RWPE2 (cell line): Measurements from ENCODE around the gene RGS17.
"Not testable (repeated sequence)": the region's sequence is repeated elsewhere in the genome, so short reads cannot be mapped to it uniquely, and the experiment has no call there.

ENCODE experiments used
- ATAC-seq: fragments of 200-7000 bp; cut with Tn5 transposase; 3 replicates; pipeline ENCODE4 v1.9.1; 2021; ENCODE audit warnings: low read depth
- DNase-seq: peaks from one replicate; pipeline ENCODE4 v3.0.0-alpha.2; 2020; ENCODE audit warnings: low spot score
- H3K27ac ChIP-seq: fragments of 450-650 bp; 2 replicates; pipeline ENCODE4 v1.5.1; 2017; ENCODE audit warnings: mild to moderate bottlenecking; ENCODE audit not compliant: poor library complexity, severe bottlenecking
- H3K27me3 ChIP-seq: fragments of 250-450 bp; sonication (Bioruptor Pico); 2 replicates; pipeline ENCODE4 v1.5.1; 2021; ENCODE audit warnings: mild to moderate bottlenecking, moderate library complexity; ENCODE audit not compliant: insufficient read depth, poor library complexity, severe bottlenecking
- H3K36me3 ChIP-seq: fragments of 250-450 bp; sonication (Bioruptor Pico); 2 replicates; pipeline ENCODE4 v1.5.1; 2020; ENCODE audit warnings: low read depth, mild to moderate bottlenecking, moderate library complexity
- H3K4me1 ChIP-seq: fragments of 250-450 bp; sonication (Bioruptor Pico); 2 replicates; pipeline ENCODE4 v1.5.1; 2021; ENCODE audit warnings: mild to moderate bottlenecking, moderate library complexity; ENCODE audit not compliant: insufficient read depth, poor library complexity, severe bottlenecking
- H3K4me3 ChIP-seq: fragments of 250-450 bp; sonication (Bioruptor Pico); 2 replicates; pipeline ENCODE4 v1.5.1; 2021; ENCODE audit warnings: mild to moderate bottlenecking, moderate library complexity; ENCODE audit not compliant: severe bottlenecking
- H3K9me3 ChIP-seq: fragments of 250-450 bp; sonication (Bioruptor Pico); 2 replicates; pipeline ENCODE4 v1.5.1; 2021; ENCODE audit warnings: mild to moderate bottlenecking, moderate library complexity; ENCODE audit not compliant: severe bottlenecking
- CTCF ChIP-seq: fragments of 450-650 bp; IDR thresholded peaks from one replicate; pipeline ENCODE4 v1.5.1; 2017; ENCODE audit warnings: mild to moderate bottlenecking, moderate library complexity; ENCODE audit not compliant: poor library complexity, severe bottlenecking

The RGS17 gene

GRCh38 chr6:153117986-153118879 lies 12.8 kb downstream of the RGS17 start:
- TF ChIP-seq CTCF = no peak
- Histone ChIP-seq H3K36me3 (no peaks in the 10 kb centered on the region), H3K27ac (peak overlapping the region; percentile 73), H3K9me3 (no peaks in the 10 kb centered on the region), H3K4me1 (peaks cover 31% of the 10 kb centered on the region), H3K27me3 (no peaks in the 10 kb centered on the region), H3K4me3 (no peak overlapping the region)
- ATAC-seq (peak; percentile 96), DNase-seq (no peak)

GRCh38 chr6:153111082-153111481 lies 20.0 kb downstream of the RGS17 start:
- H3K27ac ChIP-seq, DNase-seq, H3K36me3 ChIP-seq, H3K4me1 ChIP-seq, H3K27me3 ChIP-seq, H3K9me3 ChIP-seq, ATAC-seq, H3K4me3 ChIP-seq: not testable (repeated sequence)

GRCh38 chr6:153110612-153111011 lies 20.5 kb downstream of the RGS17 start:
- not testable (repeated sequence) for H3K27ac ChIP-seq, H3K27me3 ChIP-seq, ATAC-seq, H3K9me3 ChIP-seq, H3K36me3 ChIP-seq, H3K4me1 ChIP-seq, H3K4me3 ChIP-seq, DNase-seq

- Histone ChIP-seq H3K36me3 (no peaks in the 10 kb centered on the region), H3K9me3 (no peaks in the 10 kb centered on the region), H3K27ac (no peak overlapping the region), H3K27me3 (no peaks in the 10 kb centered on the region), H3K4me3 (no peak overlapping the region), H3K4me1 (no peaks in the 10 kb centered on the region)
- ATAC-seq = peak; percentile 55; the same call in 1 of the 3 replicates
- peak; percentile 53 for TF ChIP-seq CTCF
- DNase-seq = no peak
Observed at GRCh38 chr6:153108315-153108714, 22.8 kb downstream of the RGS17 start.

- Histone ChIP-seq H3K27me3 (no peaks in the 10 kb centered on the region), H3K27ac (no peak overlapping the region), H3K36me3 (no peaks in the 10 kb centered on the region), H3K4me3 (no peak overlapping the region), H3K9me3 (no peaks in the 10 kb centered on the region), H3K4me1 (no peaks in the 10 kb centered on the region)
- DNase-seq (no peak), ATAC-seq (no peak)
- no peak for TF ChIP-seq CTCF
Observed at GRCh38 chr6:153106021-153106420, 25.1 kb downstream of the RGS17 start.

- Histone ChIP-seq H3K9me3 (no peaks in the 10 kb centered on the region), H3K4me3 (no peak overlapping the region), H3K4me1 (peaks cover 7% of the 10 kb centered on the region), H3K27ac (no peak overlapping the region), H3K27me3 (no peaks in the 10 kb centered on the region), H3K36me3 (no peaks in the 10 kb centered on the region)
- DNase-seq = no peak
- ATAC-seq = no peak
- TF ChIP-seq CTCF = no peak
Observed at GRCh38 chr6:153104220-153104619, 26.9 kb downstream of the RGS17 start.
